Epithelial cell of esophagus (primary cell): ENCODE results near the gene CD9.

ENCODE experiments used
- DNase-seq: peaks from one replicate; pipeline ENCODE4 v3.0.0; 2010; ENCODE audit warnings: low read depth
- H3K4me3 ChIP-seq: 2 replicates; pipeline ENCODE4 v1.5.1; 2011; ENCODE audit warnings: mild to moderate bottlenecking, low read length, control low read depth
- CTCF ChIP-seq: IDR thresholded peaks from 2 replicates; pipeline ENCODE4 v1.5.1; 2011; ENCODE audit warnings: low read depth, mild to moderate bottlenecking, low read length, control low read depth, inconsistent platforms; ENCODE audit not compliant: insufficient read depth; ENCODE audit errors: missing control alignments

Gene CD9

GRCh38 chr12:6262211-6262610, 62.0 kb downstream of the CD9 start:
- TF ChIP-seq CTCF, result no peak
- H3K4me3 ChIP-seq, result no peak overlapping the region
- no peak for DNase-seq

- no peak overlapping the region for H3K4me3 ChIP-seq
- TF ChIP-seq CTCF, result no peak
- DNase-seq, result no peak
These were observed 62.4 kb downstream of the CD9 start for GRCh38 chr12:6262623-6263022.

GRCh38 chr12:6263931-6264330, 63.7 kb downstream of the CD9 start:
- DNase-seq, result no peak
- H3K4me3 ChIP-seq, result no peak overlapping the region
- TF ChIP-seq CTCF, result no peak

- DNase-seq, result no peak
- TF ChIP-seq CTCF, result no peak
These were observed 64.3 kb downstream of the CD9 start for GRCh38 chr12:6264402-6265037.

GRCh38 chr12:6265038-6265405, 64.8 kb downstream of the CD9 start:
- TF ChIP-seq CTCF, result no peak
- no peak overlapping the region for H3K4me3 ChIP-seq
- DNase-seq, result no peak

More at GRCh38 chr12:6264402-6265037, 64.3 kb downstream of the CD9 start:
- H3K4me3 ChIP-seq, result no peak overlapping the region

GRCh38 chr12:6266541-6266966, 66.4 kb downstream of the CD9 start:
- H3K4me3 ChIP-seq, result no peak overlapping the region
- TF ChIP-seq CTCF, result no peak
- peak; percentile 41 for DNase-seq
